Loucy (cell line): Measurements from ENCODE around the gene CDNF.

Source experiments
- H2AFZ ChIP-seq: fragments of 200-600 bp; sonication (generic); 2 replicates; pipeline ENCODE4 v1.6.0; 2016; ENCODE audit warnings: antibody characterized with exemption, mild to moderate bottlenecking, low read length, moderate library complexity
- H3F3A ChIP-seq: fragments of 200-600 bp; 2 replicates; pipeline ENCODE4 v1.6.0; 2016; ENCODE audit warnings: antibody characterized with exemption, low read depth, mild to moderate bottlenecking
- H3K27me3 ChIP-seq: fragments of 200-600 bp; sonication (generic); 2 replicates; pipeline ENCODE4 v1.6.1; 2014; ENCODE audit warnings: low read length, mild to moderate bottlenecking; ENCODE audit not compliant: insufficient read depth, poor library complexity, severe bottlenecking
- H3K36me3 ChIP-seq: fragments of 200-600 bp; sonication (generic); 2 replicates; pipeline ENCODE4 v1.6.1; 2016; ENCODE audit warnings: low read length; ENCODE audit not compliant: insufficient read depth
- H3K4me1 ChIP-seq: fragments of 200-600 bp; sonication (generic); 2 replicates; pipeline ENCODE4 v1.5.1; 2014; ENCODE audit warnings: low read length, mild to moderate bottlenecking; ENCODE audit not compliant: insufficient read depth, poor library complexity, severe bottlenecking
- H3K4me2 ChIP-seq: fragments of 200-600 bp; sonication (generic); 2 replicates; pipeline ENCODE4 v1.6.0; 2014; ENCODE audit warnings: antibody characterized with exemption, low read length, low read depth, mild to moderate bottlenecking; ENCODE audit not compliant: poor library complexity, severe bottlenecking
- H3K4me3 ChIP-seq: fragments of 200-600 bp; sonication (generic); 2 replicates; pipeline ENCODE4 v1.5.1; 2014; ENCODE audit warnings: low read length, mild to moderate bottlenecking, mixed read lengths; ENCODE audit not compliant: poor library complexity, severe bottlenecking
- H3K79me2 ChIP-seq: fragments of 200-600 bp; sonication (generic); 2 replicates; pipeline ENCODE4 v1.6.1; 2014; ENCODE audit warnings: low read length; ENCODE audit not compliant: insufficient read depth
- H3K9ac ChIP-seq: fragments of 200-600 bp; sonication (generic); 2 replicates; pipeline ENCODE4 v1.6.0; 2014; ENCODE audit warnings: mild to moderate bottlenecking, low read depth, low read length, moderate library complexity; ENCODE audit not compliant: poor library complexity, severe bottlenecking
- H3K9me2 ChIP-seq: fragments of 200-600 bp; sonication (generic); replicated peaks from 2 replicates; pipeline ENCODE4 v1.6.1; 2016; ENCODE audit warnings: low read depth, low read length, mixed read lengths
- H3K9me3 ChIP-seq: fragments of 200-600 bp; sonication (generic); 2 replicates; pipeline ENCODE4 v1.6.1; 2014; ENCODE audit warnings: mild to moderate bottlenecking, antibody characterized with exemption, low read length, low read depth; ENCODE audit not compliant: insufficient read depth
- H4K20me1 ChIP-seq: fragments of 200-600 bp; sonication (generic); 2 replicates; pipeline ENCODE4 v1.6.0; 2014; ENCODE audit warnings: antibody characterized with exemption, low read length, mild to moderate bottlenecking; ENCODE audit not compliant: insufficient read depth, poor library complexity, severe bottlenecking
- CTCF ChIP-seq: fragments of 200-600 bp; sonication (generic); conservative IDR thresholded peaks from 2 replicates; pipeline ENCODE4 v1.5.1; 2014; ENCODE audit warnings: mild to moderate bottlenecking, antibody characterized with exemption, low read length
- EZH2phosphoT487 ChIP-seq: fragments of 200-600 bp; IDR thresholded peaks from 2 replicates; pipeline ENCODE4 v1.6.1; 2018; ENCODE audit warnings: antibody characterized with exemption, mild to moderate bottlenecking, moderate library complexity, borderline replicate concordance

Gene CDNF

DNA sequence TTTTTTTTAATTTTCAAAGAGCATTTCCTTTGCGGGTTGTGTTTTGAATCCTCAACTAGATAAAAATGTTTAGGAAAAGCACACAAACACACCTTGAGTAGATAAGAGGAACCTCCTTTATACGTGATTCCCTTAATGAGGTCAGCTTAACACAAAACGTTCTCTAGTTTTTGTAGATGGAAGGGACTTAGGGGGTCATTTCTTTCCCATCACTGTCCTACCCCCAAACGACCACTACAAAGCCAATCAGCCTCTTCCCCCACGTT, 42.0 kb upstream of the CDNF start:
- no peak for TF ChIP-seq CTCF
- TF ChIP-seq EZH2phosphoT487 = no peak
- Histone ChIP-seq H3K9me3 (no peaks in the 10 kb centered on the region), H4K20me1 (peaks cover 61% of the 10 kb centered on the region), H3K9me2 (no peaks in the 10 kb centered on the region), H2AFZ (no peak overlapping the region), H3K27me3 (no peaks in the 10 kb centered on the region), H3K4me2 (peak overlapping the region; percentile 76), H3F3A (no peaks in the 10 kb centered on the region), H3K79me2 (peaks cover 95% of the 10 kb centered on the region), H3K9ac (peak overlapping the region; percentile 97), H3K4me1 (peaks cover 55% of the 10 kb centered on the region), H3K36me3 (no peaks in the 10 kb centered on the region), H3K4me3 (peak overlapping the region; percentile 92)

GRCh38 chr10:14879124-14879927, 41.5 kb upstream of the CDNF start:
- Histone ChIP-seq H3K36me3 (no peaks in the 10 kb centered on the region), H3K79me2 (peaks cover 91% of the 10 kb centered on the region), H3K4me2 (peak overlapping the region; percentile 76), H3K9me3 (no peaks in the 10 kb centered on the region), H3K4me1 (peaks cover 55% of the 10 kb centered on the region), H3F3A (no peaks in the 10 kb centered on the region), H3K9me2 (no peaks in the 10 kb centered on the region), H3K9ac (peak overlapping the region; percentile 97), H3K4me3 (peak overlapping the region; percentile 92), H4K20me1 (peaks cover 56% of the 10 kb centered on the region), H3K27me3 (no peaks in the 10 kb centered on the region), H2AFZ (peak overlapping the region; percentile 75)
- TF ChIP-seq CTCF = no peak
- TF ChIP-seq EZH2phosphoT487 = no peak

GRCh38 chr10:14878266-14879123, 40.7 kb upstream of the CDNF start, which contains the start of gene SUV39H2:
Gene SUV39H2 (plus strand): TSS chr10:14878866. CDS start chr10:14878889, 23 bp downstream.
- H3K79me2 ChIP-seq = peaks cover 82% of the 10 kb centered on the region
- H3K4me2 ChIP-seq = peak within 1 kb of the TSS; percentile 87
- H3K36me3 ChIP-seq = no peaks in the 10 kb centered on the region
- H2AFZ ChIP-seq = peak within 1 kb of the TSS; percentile 89
- H3F3A ChIP-seq = peaks cover 2% of the 10 kb centered on the region; the same call in 1 of the 2 replicates
- peak within 1 kb of the TSS; percentile 97 for H3K9ac ChIP-seq
- peaks cover 55% of the 10 kb centered on the region for H3K4me1 ChIP-seq
- H3K27me3 ChIP-seq = no peaks in the 10 kb centered on the region
- no peaks in the 10 kb centered on the region for H3K9me2 ChIP-seq
- H3K4me3 ChIP-seq = peak within 1 kb of the TSS; percentile 92
- H4K20me1 ChIP-seq = peaks cover 48% of the 10 kb centered on the region
- TF ChIP-seq EZH2phosphoT487 (no peak), CTCF (no peak)
- H3K9me3 ChIP-seq = no peaks in the 10 kb centered on the region
